IPS-11a (cell line): ENCODE data around the gene ATG4C.
"Not testable (repeated sequence)": the region's sequence is repeated elsewhere in the genome, so short reads cannot be mapped to it uniquely, and the experiment has no call there.

Experiments
- H3K4me3 ChIP-seq: one replicate; pipeline ENCODE4 v1.5.1; 2013; ENCODE audit warnings: low read depth, low read length, control low read depth

Gene ATG4C

DNA sequence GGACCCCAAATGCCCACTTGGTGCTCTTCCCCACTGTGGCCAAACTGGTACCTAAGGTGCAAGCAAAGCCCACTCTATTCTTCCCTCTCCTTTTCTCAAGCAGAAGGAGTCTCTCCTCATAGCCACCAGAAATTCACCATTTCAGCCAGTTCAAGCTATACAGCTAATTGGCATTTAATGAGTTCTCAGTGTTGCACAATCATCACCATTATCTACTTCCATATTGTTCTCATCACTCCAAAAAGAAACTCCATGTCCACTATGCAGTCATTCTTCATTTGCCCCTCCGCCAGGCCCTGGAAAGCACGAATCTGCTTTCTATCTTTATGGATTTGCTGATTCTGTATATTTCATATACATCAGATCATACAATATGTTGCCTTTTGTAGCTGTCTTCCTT lies 9.9 kb upstream of the ATG4C start:
- H3K4me3 ChIP-seq: no peak overlapping the region

DNA sequence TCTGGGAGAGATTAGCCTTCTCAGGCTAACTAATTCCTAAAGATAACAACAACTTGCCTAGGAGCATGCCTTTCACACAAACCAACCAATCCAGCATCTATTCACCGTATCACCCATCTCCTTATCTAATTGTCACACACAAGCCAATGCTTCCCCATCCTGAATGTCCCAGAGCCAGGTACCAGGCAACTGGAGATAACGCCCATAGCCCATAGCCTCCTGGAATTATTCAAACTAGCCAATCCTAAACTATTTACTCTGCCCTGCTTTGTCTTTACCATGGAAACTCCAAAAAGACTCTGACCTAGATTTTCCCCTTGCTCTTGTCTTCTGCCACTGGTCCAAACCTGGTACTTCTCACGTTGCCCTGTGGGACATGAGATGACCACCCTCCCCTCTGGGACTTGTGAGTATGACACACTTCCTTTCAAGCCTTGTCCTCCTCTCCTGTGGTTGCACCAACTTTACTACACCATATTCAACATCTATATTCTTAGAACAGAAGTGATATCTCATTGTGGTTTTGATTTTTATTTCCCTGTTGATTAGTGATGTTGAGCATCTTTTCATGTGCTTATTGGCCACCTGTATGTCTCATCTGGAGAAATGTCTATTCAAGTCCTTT lies 8.8 kb upstream of the ATG4C start:
- H3K4me3 ChIP-seq: no peak overlapping the region

DNA sequence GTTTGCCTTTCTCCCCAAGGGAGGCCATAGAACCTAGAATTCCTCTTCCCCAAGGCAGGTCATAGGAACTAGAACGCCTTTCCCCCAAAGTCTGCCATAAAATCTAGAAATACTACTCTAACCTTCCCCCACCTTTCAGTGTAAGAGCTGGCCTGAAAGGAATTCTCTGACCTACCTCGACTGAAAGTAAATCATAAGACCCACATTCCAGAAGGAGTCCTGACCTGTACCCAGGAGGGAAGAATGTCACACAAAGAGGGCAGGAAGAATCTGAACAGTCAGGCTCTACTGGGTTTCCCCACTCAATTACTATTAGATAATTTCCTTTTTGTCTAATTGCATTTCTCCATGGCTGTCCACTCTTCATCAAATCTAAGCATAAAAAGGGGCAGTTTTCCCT lies 5.7 kb upstream of the ATG4C start:
- H3K4me3 ChIP-seq: no peak overlapping the region

DNA sequence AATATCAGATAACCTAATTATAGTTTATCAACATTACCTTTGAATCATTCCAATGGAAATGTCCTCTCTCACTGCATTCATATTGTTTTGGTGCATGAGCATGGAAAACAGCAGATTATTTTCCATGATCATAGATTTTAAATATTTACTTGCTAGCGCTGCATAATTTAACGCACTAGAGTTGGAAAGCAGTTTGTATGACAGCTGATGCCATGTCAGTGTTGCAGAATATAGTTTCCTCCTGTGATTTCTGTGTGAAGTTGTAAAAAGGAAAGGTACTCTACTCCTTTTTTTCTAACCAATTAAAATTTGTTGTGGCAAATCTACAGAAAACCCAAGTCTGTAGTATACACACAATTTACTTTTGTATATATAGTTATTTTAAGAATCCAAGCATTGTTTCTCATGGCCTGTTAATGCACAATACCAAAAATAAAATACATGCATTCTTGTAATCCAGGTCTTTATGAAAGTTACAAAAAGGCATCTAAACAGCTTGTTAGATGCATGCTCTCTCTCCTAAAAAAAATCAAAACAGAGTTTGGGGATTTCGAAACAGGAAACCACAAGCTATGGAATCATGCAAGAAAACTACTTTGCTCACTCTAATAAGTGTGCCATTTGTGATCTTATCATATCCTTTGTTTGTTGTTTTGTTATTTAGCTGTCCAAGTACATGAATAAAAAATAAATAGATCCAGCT lies 1.9 kb upstream of the ATG4C start:
- H3K4me3 ChIP-seq: no peak overlapping the region

DNA sequence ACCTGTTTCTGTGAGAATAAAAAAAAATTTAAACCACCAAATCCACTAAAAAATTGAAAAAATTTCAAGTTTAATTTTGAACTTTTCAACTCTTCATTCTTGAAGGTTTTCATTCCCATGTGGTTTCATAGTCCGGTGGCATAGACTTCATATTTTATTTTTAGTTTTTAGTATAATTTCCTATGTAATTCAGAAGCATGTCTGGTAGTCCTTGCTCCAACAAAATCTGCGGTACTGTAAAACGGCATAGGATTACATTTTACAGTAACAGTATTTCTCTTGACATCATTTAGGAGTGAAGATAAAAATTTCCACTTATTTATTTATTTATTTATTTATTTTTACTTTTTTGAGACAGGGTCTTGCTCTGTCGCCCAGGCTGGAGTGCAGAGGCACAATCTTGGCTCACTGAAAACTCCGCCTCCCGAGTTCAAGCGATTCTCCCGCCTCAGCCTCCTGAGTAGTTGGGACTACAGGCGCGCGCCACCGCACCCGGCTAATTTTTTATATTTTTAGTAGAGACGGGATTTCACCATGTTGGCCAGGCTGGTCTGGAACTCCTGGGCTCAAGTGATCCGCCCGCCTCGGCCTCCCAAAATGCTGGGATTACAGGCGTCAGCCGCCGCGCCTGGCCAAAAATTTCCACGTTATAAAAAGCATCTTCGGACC lies 1.3 kb upstream of the ATG4C start:
- not testable (repeated sequence) for H3K4me3 ChIP-seq

DNA sequence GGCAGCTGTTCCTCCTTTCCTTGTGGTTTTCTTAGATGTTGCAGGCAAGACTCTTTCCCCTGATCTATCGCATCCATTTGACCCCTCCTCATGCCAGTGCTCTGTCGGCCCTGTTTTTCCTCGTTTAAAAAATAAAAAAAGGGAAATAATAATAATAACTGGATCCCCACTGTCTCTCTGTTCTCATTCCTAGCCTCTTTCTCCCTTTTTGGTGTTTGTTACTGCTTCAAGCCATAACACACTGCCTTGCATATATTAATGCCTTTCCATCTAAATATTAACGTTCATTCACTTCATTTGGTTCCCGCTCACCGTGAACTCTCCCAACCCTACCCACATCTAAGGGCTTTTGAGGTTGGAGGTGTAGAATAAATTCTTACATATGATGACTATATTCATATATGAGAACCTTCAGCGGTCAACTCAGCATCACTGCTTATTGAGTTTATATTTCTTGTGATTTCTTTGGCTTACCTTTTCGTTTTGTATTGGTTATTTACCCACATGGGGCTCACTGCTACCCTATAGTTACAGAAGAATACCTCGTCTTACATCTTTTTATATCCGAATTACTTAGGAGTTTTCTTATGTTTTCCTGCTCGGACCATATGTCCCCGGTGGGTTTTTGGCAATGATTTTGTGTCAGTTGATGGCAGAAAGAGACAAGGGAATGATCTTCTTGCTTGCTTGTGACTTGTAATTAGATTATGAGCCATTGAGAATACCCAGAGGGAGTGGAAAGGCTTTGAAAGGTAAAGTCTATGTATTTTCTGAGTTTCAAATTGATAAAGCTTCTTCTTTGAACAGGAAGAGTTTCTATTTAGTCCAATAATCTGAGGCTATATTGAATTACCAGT lies 805 bp downstream of the ATG4C start:
- H3K4me3 ChIP-seq: peak overlapping the region; percentile 82

DNA sequence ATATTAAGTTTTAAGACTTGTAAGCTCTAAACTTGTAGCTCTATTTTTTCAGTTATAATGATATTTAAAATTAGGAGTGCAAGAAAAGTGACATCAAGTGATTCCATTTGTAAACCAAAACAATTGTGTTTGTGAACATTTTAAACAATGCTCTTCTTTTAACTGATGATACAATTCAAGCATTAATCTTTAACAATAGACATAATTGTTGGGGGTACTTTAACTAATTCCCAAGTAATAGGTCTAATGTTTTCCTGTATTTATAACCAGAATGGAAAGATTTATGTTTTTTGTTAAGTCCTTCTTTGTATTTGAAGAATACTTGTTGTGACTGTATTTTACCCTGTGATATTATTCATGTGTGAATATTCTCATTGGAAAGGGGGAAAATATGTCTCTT lies 6.8 kb downstream of the ATG4C start:
- no peak overlapping the region for H3K4me3 ChIP-seq

DNA sequence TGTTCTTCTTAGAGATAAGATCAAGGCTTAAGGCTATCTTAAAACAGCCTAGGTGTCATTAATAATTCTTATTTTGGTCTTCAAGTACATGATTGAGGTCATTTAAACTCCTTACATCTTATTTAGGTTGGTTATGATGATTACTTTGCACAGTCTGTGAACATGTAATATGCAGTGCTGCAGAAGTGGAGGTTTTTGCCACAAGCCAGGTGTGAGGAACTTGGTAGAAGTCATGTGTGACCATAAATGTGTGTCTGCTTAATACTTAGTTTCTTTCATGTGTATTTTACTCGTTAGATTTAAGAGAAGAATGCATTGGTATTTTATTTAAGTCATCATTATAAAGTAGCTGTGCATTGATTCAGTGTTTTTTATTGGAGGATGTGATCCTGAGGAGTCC lies 10.1 kb downstream of the ATG4C start:
- H3K4me3 ChIP-seq: no peak overlapping the region

DNA sequence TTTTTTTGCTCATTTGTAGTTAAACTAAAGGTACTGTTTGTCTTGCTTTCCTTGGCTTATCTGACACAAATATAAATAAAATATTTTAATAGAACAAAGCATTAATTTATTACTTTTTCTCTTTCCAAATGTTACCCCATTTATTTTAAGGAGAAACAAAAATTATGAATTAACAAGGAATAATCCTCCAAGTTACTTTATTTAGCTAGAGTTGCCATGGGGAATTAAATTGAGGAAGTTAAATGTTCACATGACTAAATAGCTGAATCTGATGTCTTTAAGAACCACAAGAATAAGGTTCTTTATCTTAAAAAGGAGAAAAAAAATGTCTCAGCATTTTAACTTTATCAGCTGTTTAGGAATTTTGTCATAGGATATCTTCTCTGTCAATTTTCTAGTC lies 12.3 kb downstream of the ATG4C start:
- H3K4me3 ChIP-seq: no peak overlapping the region

DNA sequence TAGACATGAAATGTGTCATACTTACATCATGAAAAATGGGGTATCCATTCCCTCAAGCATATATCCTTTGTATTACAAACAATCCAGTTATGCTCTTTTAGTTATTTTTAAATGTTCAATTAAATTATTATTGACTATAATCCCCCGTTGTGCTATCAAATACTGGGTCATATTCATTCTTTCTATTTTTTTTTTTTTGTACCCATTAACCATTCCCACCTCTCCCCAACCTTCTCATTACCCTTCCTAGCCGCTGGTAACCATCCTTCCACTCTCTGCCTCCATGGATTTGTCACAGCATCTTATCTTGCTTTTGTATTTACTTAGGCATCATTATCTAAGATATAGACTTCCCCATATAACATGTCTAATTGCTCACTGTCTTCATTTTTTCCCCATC lies 15.8 kb downstream of the ATG4C start:
- no peak overlapping the region for H3K4me3 ChIP-seq

DNA sequence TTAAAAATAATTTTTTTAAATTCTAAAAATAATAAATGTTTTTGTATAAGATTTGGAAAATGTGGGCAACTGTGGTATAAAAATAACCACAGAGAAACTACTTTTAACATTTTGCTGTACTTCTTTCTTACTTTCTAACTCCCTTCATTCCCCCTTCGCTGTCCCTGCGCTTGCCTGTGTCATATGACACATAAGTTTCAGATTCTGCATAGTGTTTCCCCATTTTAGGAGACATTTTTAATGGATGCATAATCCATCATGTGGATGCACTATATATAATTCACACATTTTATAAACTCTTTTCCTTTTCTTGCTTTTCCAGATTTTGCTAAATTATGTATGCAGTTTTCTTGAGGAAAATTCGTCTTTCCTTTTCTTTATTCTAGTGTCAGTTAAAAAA lies 16.3 kb downstream of the ATG4C start:
- no peak overlapping the region for H3K4me3 ChIP-seq

DNA sequence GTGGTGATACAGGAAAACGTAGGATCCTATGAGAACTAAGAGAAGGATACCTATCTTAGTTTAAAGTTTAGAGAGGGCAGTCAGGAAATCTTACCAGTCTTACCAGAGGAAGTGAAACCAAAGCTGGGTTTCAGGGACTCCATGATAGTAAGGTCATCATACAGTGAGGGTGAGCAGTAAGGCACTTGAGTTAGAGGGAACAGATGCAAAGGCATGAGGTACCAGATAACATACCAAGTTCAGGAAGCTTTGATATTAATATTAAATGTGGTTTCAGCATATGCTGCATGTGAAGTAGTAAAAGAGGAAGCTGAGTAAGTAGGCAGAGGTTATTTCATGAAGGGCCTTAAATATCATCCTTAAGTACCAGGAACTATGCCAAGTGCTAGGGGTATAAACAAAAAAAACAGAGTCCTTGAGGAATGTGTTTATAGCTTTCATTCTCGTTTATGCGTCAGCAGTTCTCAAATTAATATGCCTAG lies 16.9 kb downstream of the ATG4C start:
- no peak overlapping the region for H3K4me3 ChIP-seq

DNA sequence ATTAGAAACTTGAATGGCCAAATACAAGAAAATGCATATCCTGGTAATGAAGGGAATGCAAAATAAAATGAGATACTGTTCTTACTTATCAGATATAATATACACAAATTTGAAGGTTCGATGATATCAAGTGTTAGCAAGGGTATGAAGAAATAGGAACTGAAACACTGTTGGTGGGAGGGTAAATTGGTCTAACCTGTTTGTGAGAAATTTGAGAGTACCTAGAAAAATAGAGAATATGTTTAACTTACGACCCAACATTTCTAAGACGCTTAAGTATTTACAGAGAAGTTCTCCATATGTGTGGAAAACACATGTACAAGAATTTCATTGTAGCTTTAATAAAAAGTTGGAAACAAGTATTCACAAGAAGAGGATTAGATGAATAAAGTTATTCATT lies 25.9 kb downstream of the ATG4C start:
- no peak overlapping the region for H3K4me3 ChIP-seq

DNA sequence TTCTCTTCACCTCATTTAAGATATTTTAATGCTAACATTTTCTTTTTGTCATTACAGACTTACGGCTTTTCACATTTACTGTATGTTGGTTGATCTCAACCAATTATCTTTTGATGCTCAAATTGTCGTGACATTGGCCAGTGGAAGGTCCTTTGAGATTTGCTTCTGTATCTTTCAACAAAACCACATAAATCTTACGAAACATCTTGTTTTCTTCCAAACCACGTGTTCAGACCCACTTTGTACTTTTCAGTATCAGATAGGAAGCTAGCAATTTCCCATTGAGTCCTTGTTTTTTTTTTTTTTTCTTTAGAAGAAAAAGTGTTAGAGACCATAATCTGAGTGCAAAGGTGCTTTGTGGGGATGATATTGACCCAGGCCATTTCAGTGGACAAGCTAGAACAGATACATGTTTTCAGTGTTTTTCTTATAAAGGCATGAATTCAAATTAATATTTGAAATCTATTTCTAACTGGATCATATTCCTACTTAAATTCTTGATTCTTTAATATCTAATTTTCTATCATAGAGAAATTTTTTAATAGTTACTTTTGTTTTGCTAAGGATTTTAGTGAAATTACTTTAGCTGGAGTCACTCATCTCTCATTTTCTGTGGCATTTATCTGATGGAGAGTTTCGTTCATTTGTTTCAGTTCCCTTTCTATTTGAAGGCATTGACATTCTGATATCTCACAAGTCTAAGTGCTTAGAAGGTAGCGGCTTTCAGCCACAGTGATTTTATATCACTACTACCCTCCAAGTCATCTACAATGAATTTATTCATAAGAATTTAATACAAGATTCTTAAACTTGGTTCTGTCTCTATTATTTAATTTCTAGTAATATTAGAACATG lies 26.7 kb downstream of the ATG4C start:
- no peak overlapping the region for H3K4me3 ChIP-seq

DNA sequence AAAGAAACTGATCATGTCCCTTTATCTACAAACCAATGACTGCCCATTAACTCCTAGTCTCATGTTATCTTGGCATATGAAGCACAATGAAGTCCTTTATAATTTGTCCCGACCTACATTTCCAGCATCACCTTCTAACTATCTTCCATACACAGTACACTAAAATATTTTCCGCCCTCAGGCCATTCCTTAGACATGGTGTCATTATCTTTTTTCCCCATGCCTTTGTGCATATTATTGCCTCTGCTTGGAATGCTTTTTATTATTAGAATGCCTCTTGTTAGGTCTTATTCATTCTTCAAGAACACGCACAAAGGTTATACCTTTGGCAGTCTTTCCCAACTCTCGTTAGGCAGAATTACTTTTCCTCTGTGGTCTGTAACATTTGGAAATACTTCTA lies 39.6 kb downstream of the ATG4C start:
- no peak overlapping the region for H3K4me3 ChIP-seq

DNA sequence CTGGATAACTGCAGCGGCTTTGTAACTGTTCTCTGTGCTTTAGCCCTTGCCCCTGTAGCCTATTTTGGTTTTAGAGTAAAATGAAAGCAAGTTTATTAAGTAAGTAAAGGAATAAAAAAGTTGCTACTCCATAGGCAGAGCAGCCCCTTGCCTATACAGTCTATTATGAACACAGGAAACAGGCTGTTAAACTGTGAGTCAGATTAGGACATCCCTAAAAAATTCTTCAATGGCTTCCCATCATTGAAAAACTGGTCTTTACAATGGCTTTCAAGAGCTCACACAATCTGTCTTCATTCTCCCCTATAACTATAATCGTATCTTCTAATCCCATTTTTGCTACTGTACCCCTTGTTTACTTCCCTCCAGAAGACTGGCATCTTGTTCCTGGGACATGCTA lies 43.0 kb downstream of the ATG4C start:
- no peak overlapping the region for H3K4me3 ChIP-seq

DNA sequence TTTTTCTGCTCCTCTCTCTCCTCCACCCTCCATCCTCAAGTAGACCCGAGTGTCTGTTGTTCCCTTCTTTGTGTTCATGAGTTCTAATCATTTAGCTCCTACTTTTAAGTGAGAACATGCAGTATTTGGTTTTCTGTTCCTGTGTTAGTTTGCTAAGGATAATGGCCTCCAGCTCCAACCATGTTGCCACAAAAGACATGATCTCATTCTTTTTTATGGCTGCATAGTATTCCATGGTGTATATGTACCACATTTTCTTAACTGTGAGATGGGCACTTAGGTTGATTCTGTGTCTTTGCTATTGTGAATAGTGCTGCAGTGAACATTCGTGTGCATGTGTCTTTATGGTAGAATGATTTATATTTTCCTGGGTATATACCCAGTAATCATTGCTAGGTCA lies 43.9 kb downstream of the ATG4C start:
- not testable (repeated sequence) for H3K4me3 ChIP-seq

DNA sequence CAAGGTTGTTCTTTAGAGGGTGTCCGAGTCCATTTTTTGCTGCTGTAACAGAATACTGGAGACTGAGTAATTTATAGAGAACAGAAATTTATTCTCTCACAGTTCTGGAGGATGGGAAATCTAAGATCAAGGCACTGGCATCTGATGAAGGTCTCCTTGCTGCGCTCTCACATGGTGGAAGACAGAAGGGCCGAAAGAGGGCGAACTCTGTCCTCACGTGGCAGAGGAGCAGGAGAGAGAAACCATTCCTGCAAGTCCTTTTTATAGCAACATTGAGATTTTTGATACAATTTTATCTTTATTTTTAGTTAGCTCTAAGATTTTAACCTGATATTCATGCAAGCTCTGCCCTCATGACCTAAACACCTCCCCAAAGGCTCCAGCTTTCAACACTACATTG lies 48.3 kb downstream of the ATG4C start:
- H3K4me3 ChIP-seq: no peak overlapping the region

DNA sequence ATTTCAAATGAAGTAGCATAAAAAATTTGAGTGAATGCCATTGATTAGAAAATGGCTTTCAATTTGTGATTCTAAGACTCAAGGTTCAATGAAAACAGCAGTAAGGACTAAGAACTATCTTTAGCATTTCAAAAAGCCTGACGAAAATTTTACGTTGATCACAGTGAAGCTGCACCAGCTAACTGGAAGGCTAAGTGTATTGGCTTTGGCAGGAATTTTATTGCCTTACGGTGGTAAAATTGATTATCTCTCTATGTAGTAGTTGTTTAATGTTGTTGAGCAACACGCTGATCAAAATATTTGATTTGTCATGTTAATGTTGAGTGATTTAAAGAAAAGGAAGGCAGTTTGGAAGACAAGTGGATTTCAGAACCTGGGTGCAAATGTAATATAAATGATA lies 49.6 kb downstream of the ATG4C start:
- H3K4me3 ChIP-seq: no peak overlapping the region

DNA sequence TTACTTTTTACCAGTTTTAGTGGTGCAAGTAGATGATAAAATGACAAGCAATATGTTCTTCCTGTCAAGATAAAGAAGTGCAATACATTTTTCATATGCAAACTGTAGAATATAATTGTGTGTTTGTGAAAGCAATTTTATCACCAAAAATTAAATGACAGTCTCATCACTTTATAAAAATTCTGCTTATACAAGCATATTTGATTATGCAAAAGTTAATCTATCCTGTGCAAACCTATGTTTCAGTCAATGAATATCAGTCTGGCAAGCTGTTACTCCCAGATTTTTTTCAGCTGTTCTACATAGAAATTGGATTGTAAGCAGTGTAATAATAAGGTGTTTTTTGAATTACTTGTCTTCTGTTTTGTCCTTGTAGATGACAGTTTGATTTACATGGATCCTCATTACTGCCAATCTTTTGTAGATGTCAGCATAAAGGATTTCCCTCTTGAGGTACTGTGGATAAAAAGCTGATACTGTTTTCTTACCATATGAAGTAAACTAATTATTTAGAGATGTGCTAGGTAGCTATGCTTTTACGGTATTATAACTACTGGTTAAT lies 50.5 kb downstream of the ATG4C start:
- H3K4me3 ChIP-seq: no peak overlapping the region
